SH-SY5Y (cell line): Measurements from ENCODE around the gene GP1BB.

Experiments
- GATA2 ChIP-seq: IDR thresholded peaks from 2 replicates; pipeline ENCODE4 v1.6.1; 2011; ENCODE audit warnings: mild to moderate bottlenecking, low read depth, low read length
- GATA3 ChIP-seq: IDR thresholded peaks from 2 replicates; pipeline ENCODE4 v1.6.1; 2011; ENCODE audit warnings: low read depth, mild to moderate bottlenecking, low read length, moderate library complexity

- TF ChIP-seq GATA3 (no peak), GATA2 (no peak)
These were observed 34.7 kb upstream of the GP1BB start for GRCh38 chr22:19688301-19689290.
